ENCODE results near the gene ALKBH2.

- TF ChIP-seq POLR2AphosphoS5 (IDR thresholded peaks at IDR 0.05; ENCODE audit: low read depth, low read length) (no peak), CTCF (IDR thresholded peaks at IDR 0.05; ENCODE audit: control extremely low read depth in 1 of 3, insufficient read depth in 1 of 3, low read depth in 1 of 3, low read length in 3 of 3) (no peak), GABPA (IDR thresholded peaks at IDR 0.05; ENCODE audit: borderline replicate concordance, insufficient read depth, low read length) (no peak), EZH2 (IDR thresholded peaks at IDR 0.05; ENCODE audit: low read depth, low read length, severe bottlenecking) (no peak), POLR2A (IDR thresholded peaks at IDR 0.05; ENCODE audit: control extremely low read depth in 1 of 2, low read depth in 2 of 2, low read length in 2 of 2) (no peak), KDM1A (IDR thresholded peaks at IDR 0.05; ENCODE audit: borderline replicate concordance, low read length) (no peak)
- TF ChIP-seq, protein P1, sequence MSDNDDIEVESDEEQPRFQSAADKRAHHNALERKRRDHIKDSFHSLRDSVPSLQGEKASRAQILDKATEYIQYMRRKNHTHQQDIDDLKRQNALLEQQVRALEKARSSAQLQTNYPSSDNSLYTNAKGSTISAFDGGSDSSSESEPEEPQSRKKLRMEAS (IDR thresholded peaks at IDR 0.05) = no peak
Observed at GRCh38 chr12:109052097-109052413, 41.2 kb downstream of the ALKBH2 start.

Measured in H1 (cell line).